Stimulated activated CD4-positive, alpha-beta T cell treated with anti-CD3 and anti-CD28 coated beads, Interleukin-2, amount 100 ng/mL, for 4 hours (primary cell): ENCODE results near the gene POGLUT3.

Source experiments
- DNase-seq: peaks from one replicate; pipeline ENCODE4 v3.0.0-alpha.2; 2020; ENCODE audit warnings: low read depth

Gene POGLUT3, protein sequence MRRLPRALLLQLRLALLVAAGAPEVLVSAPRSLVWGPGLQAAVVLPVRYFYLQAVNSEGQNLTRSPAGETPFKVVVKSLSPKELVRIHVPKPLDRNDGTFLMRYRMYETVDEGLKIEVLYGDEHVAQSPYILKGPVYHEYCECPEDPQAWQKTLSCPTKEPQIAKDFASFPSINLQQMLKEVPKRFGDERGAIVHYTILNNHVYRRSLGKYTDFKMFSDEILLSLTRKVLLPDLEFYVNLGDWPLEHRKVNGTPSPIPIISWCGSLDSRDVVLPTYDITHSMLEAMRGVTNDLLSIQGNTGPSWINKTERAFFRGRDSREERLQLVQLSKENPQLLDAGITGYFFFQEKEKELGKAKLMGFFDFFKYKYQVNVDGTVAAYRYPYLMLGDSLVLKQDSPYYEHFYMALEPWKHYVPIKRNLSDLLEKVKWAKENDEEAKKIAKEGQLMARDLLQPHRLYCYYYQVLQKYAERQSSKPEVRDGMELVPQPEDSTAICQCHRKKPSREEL

DNA sequence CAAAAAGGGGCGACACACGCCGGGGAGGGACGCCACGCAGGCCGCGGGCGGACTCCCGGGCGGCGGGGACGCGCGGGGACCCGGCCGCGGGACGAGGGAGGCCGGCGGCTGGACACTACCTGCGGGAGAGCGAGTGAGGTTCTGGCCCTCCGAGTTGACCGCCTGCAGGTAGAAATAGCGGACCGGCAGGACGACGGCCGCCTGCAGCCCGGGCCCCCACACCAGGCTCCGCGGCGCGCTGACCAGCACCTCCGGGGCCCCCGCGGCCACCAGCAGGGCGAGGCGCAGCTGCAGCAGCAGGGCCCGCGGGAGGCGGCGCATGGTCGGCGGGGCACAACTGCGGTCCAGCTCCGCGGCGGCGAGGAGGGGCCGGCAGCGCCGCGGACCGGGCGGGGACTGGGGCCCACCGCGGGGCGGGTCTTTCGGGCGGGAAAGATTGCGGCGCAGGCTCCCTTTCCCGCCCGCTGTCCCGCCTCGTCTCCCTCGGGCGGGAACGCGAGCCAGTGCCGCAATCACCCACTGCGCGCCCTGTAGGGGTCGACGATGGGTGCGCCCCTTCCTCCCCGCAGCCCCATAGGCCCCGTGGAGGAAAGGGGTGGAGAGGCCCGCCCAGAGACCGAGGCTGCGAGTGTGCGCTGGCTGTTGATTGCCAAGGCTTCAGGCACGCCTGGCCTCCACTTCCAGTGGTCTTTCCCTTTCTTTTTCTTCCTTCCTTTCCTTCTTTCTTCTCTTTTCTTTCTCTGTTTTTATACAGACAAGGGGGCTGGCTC lies at the start of gene POGLUT3:
Gene POGLUT3 (minus strand): TSS at position 339 of the 770 bp plus-strand sequence. CDS start 18 bp downstream, at position 321.
- DNase-seq = peak; percentile 16

DNA sequence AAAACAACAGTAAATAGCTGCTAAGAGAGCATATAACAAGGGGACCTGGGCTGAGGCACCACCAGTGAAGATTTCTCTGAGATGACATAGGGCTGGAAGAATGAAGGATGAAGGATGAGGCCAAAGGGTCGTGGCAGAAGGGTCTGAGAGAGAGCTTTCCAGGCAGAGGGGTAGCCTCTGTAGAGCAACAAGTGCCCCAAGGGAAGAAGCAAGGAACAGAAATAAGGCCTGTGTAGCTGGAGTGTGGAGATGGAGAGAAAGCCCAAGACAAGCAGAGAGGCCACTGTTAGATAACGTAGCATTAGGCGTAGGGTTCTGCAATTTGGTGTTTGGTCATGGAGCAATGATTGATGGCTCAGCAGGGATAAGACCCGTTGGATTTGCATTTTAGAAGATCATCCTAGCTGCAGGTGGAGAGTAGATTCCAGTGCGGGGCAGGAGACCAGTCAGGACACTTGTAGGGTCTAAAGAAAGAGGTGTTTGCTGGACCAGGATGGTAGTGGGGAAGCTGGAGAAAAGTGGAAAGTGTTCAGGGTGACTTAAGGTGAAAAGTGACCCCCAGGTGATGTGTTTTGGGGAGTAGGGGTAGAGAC lies 47.8 kb upstream of the POGLUT3 start:
- no peak for DNase-seq

DNA sequence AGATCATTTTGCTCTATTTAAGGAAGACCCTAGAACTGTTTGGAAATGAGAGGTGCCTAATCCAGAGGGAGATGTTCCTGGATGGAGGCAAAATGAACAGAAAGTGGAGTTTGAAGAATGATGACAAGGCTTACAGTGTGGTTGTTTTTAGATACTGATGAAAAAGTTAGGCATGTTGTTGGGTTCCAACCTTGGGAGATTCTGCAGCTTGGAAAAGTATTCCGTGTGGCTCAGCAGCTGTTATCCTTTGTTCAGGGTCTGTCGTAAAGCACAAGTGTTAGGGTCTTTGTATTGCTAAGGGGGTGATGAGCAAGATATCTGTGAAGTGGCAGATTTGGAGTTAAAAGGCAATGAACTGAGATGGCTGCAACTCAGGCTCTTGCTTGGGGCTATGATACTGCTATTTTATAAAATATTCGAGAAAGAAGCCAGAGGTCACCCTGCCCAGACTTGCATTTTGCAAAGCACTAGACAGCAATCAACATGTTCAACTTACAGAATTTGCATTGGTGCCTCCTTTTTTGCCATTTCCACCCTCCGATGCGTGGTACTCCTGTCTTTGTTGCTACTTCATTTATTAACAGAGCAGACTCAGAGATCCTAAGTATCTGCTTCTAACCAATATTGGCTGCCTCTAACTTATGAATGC lies 45.3 kb upstream of the POGLUT3 start:
- no peak for DNase-seq

DNA sequence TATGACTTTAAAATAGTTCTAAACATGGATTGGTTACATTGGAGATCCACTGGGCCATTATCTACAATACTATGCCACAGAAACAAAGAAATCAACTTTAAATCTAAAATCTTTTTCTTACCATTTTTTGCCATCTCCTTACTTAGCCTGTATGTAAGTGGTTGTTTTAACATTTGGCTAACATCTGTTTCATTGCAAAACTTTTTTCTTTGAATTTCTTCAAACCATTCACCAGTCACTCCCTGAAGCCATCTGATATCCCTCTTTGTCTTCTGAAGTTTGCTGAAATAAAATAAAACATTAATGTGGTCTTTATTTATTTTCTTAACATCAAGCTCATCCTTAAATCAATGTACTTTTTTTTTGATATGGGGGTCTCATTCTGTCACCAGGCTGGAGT lies 43.3 kb upstream of the POGLUT3 start:
- no peak for DNase-seq

DNA sequence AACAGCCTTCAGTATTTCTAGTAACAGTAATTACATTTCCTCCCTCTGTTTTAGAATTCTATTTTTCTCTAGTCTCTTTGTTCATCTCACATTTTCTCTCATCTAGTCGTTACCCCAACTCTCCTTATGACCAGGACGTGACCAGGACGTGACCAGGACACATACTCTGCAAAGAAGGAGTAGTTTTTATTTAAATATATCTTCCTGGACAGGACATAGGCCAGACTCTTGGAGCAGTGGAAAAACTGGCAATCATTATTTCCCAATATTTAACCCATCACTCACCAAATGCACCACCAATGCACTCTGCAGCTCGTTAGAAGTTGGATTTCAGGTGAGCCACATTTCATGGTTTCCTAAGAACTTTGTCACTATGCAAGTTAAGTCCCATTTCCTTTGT lies 40.3 kb upstream of the POGLUT3 start:
- no peak for DNase-seq

DNA sequence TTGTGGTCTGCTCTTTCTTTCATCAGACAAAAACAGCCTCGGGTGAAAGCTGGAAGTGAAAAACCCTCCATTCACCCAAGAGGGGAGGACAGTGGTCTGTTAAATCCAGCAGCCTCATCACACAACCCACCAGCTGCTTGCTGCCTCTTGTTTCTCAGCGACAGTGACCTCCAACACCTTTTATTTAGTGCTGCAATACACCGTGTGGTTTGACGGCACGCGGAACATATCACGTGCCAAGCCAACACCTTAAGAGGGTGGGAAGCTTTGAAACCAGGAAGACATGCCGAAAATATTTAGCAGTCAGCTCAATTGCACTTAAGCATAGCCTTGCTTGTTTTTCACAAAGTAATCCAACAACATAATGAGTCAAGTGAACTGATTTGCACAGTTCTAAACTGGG lies 39.8 kb upstream of the POGLUT3 start:
- DNase-seq = no peak

DNA sequence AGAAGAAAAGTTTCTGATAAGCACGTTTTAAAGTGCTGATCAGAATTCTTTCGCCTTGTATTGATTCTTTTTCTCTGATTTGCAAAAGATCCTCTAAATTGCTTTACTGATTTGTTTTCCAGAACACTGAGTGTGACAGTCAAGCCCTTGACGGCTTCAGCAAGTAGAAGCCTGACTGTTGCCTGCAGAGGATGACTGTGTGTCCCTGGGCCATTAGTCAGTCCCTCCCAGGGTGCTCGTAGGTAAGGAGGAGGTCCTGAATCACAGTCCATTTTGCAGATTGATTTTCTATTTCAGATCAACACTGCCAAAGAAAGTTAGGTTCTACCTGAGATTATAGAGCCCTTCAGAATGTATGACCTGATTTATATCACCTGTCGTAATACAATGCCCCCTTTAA lies 38.6 kb upstream of the POGLUT3 start:
- DNase-seq = no peak

DNA sequence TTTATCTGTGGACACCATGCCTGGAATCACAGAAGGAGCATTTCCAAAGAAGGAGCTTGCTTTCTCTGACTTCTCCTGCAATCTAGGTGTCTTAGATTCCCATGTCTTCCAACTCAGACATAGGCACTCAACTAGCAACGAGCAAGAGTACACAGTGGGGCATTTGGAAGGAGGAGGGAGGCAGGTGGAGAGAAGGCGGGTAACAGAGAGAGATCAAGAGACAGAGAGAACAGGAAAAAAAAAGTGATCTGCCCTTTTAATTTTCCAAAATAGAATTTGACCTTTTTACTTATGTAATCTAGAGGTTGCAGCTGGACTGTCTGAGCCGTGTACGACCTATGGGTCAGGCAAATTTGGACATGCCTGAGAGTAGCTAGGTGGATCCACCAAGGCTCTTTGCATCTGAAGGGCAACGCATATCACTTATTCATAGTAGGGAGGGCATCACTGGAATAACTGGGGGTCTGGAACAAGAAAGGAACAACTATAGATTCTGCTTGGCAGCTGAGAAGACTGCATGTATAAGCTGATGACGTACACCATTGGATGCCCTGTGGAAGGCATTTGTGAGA lies 37.3 kb upstream of the POGLUT3 start:
- no peak for DNase-seq

DNA sequence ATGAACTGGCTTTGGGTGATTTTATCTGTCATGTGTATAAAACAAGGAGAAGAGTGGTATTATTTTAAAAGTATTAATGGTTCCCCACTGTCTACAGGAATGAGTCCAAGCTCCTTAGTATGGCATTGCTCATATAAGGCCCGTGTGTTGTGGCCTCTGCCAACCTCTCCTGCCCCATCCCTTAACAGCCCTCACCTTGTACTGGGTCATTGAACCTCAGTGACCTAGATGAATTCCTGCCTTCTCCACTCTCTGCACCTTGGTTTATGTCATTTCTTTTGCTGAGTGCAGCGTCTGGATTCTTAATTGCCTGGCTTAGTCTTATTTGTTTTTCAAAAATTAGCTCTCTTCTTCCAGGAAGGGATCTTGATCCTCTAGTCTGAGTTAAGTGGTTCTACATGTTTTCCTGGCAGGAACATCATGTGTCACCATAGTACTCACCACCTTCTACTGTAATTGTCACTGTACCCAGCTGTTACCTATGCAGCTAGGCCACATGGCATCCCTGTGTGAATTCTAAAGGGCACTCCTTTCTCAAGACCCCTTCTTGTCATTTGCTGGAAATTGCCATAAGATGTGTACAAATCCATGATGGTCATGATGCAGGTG lies 36.2 kb upstream of the POGLUT3 start:
- DNase-seq = no peak

DNA sequence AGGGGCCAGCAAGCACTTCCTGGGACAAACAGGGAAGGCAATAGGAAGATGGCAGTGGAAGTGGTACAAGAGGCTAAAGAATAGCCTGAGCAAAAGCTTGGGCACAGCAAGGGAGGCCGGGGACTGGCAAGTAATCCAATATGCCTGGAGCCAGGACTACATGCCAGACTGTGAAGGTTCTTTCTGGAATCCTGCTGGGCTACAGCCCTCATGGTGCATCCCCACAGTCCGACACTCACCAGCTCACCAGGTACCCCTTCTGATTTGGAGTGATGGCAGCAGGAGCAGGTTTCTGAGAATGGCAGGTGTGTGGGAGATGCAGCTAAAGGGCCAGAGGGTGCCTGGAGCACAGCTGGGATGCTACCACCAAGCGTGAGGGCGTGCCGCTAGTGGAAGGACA lies 32.2 kb upstream of the POGLUT3 start:
- DNase-seq = no peak

DNA sequence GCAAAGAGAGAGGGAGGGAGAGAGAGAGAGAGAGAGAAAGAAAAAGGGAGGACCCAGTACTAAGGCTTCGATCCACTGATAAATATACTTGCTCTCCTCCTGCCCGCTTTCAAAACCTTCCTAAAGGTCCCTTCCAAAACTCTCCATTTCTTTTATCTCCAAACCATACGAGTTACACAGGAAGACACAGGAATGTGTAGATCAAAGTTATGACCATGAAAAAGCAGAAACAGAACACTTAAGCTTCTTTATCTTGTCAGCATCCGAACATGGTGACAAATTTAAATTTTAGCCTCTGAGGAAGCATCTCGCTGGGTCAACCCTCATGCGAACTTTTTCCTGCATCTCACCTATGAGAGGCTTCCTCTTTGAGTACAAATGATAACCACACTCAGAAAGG lies 29.2 kb upstream of the POGLUT3 start:
- DNase-seq = no peak

DNA sequence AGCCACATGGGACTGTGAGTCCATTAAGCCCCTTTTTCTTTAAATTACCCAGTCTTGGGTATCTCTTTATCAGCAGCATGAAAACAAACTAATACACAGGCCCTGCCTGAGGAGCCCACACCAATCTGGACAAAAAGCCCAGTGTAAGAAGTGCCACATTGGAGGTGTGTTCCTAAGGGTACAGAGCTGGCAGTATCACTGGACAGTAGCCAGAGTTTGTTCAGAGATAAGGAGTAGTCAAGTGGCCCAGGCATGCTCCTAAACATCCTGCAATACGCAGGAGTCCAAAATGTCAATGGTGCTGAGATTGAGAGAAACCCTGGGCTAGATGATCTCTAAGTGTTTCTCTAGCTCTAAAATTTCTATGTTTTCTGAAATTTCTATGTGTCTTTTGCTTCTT lies 27.0 kb upstream of the POGLUT3 start:
- no peak for DNase-seq

DNA sequence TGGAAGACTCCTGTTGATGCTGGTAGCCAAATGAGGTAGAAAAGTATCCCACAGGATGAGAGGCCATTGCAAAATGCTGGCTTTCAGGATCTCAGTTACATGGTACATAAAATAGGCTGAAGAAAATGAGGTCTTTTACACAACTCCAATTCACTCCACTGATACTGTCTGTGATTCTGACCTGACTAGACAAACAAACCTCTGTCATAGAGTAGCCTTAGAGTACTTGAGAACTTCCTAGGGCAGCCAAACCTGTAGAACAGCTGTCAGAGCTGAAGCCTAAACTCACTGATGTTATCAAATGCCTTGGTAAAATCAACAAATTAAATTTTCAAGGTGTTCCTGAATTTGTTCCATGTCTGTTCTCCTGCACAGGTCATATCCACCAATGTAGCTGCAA lies 26.2 kb upstream of the POGLUT3 start:
- DNase-seq = no peak

DNA sequence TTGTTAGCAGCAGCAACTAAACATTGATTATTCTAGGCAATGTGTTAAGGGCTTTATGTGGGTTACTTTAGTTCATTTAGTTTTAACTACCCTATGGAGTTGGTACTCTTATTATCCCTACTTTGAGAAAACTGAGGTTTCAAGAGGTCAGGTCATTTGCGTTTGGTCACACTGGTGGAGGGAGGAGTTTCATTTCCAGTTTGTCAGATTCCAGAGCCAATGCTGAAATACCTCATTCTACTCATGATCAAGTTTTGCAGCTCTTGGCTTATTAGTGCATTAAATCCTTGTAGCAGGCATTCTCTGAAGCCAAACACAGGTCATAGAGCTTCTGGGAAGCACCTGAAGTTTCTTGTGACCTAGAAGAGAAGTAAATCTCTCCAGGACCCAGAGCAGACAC lies 24.1 kb upstream of the POGLUT3 start:
- no peak for DNase-seq

DNA sequence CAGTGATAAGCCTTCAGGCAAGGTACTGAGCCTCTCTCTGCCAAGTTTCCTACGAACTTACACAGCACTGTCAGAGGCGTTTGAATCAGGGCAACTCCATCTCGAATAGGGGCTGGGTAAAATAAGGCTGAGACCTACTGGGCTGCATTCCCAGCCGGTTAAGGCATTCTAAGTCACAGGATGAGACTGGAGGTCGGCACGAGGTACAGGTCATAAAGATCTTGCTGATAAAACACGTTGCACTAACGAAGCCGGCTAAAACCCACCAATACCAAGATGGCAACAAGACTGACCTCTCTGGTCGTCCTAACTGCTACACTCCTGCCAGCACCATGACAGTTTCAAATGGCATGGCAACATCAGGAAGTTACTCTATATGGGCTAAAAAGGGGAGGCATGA lies 20.4 kb upstream of the POGLUT3 start:
- no peak for DNase-seq

DNA sequence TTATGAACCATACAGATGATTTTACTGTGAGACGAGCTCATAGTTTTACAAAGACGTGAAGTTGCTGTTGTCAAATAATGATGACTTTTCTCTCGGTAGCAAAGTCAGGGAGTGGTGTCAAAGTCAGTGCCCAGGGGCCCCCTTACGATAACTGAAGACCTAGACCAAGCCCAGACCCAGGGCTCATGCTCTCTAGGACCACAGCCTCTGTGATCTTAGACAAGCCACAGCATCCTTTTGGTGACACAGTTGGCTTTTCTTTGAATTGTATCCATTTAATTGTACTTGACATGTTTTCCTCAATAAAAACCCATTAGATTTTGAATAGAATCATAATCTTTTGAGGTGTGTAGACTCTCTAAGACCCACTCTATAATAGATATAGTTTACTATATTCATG lies 17.9 kb upstream of the POGLUT3 start:
- no peak for DNase-seq

DNA sequence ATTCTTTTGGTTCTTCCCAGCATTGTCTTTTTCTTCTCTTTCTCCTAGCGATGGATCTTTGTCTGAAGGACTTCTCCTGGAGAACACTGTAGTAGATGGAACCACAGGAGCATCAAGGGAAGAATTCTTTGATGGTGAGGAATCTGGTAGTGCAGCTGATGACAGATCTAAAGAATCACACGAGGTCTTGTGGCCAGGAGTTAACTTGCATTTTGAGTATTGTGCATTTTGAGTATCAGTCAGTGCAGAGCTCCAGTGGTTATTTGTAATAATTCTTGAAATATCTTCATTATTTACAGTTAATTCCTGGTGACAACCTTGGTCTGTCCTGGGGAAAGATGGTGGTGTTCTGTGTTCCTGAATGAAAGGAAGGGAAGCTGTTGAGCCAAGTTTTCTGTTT lies 14.5 kb upstream of the POGLUT3 start:
- no peak for DNase-seq

DNA sequence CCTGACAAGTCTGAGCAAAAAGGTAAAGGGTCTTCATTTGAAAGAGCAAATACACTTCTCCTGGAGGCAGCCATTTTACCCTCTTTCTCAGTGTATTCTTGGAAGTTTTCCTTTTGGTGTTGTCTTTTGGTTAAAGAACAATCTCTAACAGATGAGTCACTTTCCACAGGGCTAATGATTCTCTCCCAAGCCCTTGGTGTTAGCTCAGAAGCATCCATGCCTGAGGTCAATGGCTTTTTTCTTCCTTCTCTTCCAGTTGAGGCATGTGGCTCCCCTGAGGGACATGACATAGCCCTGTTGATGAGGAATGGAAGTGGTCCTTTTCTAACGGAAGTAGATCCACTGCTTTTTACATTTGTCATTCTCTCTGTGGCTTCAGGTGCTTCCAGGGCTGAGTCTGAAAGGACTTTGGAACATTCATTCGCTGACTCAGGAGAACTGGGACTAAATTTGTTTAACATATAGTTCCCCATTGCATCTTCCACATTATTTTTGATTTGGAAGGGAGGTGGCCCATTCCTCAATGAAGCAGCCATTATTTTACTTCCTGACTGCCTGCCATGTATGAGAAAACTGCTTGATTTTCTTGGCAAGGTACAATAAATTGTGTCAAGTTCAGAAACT lies 13.8 kb upstream of the POGLUT3 start:
- no peak for DNase-seq

DNA sequence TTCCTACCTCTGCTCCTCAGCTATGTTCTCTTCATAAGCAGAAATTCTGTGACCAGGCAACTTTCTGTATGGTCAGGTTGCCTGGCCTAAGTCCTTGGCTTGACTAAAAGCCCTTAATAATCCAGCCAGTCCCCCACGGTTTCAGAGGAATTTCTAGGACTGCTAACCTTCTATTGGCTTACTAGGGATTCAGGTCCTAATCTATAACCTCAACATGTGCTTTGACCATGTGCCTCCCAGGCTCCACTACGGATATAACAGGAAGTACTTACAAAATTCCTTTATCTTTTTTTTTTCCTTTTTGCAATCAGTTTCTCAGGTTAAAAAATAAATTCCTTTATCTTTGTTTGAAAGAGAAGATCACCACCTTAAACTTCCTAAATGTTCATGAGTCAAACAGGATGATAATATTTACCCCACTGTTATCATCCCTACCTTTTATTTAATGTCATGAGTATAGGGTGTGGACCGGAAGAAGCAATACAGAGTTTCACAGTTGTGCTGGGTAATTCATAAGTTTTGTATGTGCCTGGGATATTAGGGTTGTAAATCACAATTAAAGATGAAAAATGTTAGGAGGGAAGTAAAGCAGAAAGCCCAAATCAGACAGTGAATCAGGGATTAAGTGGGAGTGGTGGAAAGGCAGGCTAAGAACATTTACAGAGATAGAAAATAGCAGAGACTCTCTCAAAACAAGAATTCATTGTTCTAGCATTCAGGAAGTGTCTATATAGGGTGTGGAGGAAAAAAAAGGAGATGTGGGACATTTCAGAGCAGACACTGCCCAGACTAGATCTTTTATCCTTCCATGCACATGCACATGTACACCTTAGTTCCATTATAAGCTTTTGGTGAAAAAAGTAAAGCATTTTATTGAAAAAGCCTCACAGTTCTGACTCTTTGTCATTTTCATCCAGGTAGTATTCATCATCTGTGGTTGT lies 10.7 kb upstream of the POGLUT3 start:
- DNase-seq = no peak

DNA sequence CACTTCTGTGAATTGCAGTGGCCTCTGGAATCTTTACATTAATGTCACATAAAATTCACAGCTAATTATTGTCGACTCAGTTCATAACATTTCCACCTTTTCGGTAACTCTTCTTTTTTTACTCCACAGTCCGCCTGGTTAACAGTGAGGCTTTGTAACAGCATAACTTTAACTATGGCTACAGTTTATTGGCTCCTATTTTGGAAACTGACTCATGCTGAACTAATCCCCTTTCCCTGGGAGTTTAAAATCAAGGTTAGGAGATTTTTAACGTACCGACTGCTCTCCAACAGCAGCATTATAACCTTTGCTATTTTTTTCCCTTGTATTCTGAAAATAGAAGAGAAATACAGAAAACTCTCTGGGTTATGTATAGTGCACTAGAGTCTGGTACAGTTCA lies 3.2 kb upstream of the POGLUT3 start:
- DNase-seq = no peak
